H4 (cell line): Measurements from ENCODE around the gene ZNF516. TPM values are rescaled to one million over a fixed set of nuclear protein-coding genes. Genes with fewer than 3 reads are reported as not detected.

ENCODE experiments used
- DNase-seq: peaks from one replicate; pipeline ENCODE4 v3.0.0-alpha.2; 2015; ENCODE audit warnings: low spot score
- total RNA-seq: library from RNA; depleted of rRNA; stranded (reverse); fragments of >200 nt; shearing (Covaris generic); gene quantifications from 2 replicates; pipeline ENCODE4 v1.2.3, GENCODE V29; 2014

The ZNF516 gene
- total RNA-seq, 1 experiment from 2014 or later: 7.0 TPM

- no peak for DNase-seq
Observed at GRCh38 chr18:76343938-76344569, 151.0 kb downstream of the ZNF516 start.

DNA sequence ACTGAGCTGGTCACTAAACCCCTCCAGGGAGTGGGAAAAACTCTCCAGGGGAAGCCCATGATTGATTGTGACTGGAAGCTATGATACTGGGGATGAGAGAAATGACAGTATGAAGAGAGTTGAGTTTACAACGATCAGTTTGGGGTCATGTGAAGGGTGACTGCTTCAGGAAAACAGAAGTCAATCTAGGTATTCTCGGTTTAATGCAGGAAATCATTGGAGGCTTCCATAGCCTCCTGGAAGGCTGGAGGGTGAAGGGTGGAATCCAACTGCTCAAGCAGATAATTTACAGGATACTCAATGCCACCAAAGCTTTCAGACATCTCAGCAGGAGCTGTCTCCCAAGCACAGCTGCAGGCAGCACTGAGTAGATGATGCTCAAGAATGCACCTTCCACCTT, 154.6 kb downstream of the ZNF516 start:
- DNase-seq: no peak

GRCh38 chr18:76339246-76339620, 155.8 kb downstream of the ZNF516 start:
- no peak for DNase-seq

GRCh38 chr18:76338619-76339245, 156.3 kb downstream of the ZNF516 start:
- no peak for DNase-seq

GRCh38 chr18:76338088-76338487, 157.0 kb downstream of the ZNF516 start:
- DNase-seq: no peak

GRCh38 chr18:76335859-76336640, 159.0 kb downstream of the ZNF516 start:
- DNase-seq: no peak

DNA sequence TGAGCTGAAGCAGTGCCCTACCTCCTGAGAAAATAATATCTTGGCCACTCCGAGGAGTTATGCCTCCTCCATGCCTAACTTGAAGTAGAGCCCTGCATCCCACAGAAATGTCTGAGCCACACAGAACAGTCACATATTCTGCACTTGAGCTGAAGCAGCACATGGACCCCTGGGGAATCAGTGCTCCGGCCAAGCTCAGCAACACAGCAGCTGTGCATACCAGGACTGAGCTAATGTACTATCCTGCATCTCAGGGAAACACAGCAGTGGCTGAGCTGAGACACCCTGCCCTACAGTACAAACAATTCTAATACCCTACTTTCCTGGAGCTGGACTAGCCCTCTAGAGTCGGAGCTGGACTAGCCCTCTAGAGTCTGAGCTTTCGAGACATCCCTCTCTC, 166.9 kb downstream of the ZNF516 start:
- no peak for DNase-seq

DNA sequence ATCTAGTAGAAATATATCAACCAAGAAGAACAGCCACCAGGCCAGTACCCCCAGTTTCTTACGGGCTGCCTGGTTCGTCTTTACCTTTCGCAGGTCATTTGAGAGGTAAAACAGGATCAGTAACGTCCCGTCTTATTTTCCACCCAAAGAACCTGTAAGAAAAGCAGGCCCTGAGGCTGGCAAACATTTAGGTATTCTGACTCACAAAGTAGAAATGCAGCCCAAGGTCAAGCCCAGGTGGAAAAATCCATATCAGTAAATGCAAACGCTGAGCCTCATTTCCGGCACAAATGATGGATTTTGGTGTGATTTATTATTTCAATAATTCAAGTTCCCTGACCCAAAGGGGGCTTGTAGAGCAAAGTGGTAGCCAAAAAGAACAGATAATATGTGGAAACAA, 171.2 kb downstream of the ZNF516 start:
- DNase-seq: no peak

- no peak for DNase-seq
Observed at GRCh38 chr18:76322686-76323085, 172.4 kb downstream of the ZNF516 start.

- no peak for DNase-seq
Observed at GRCh38 chr18:76319366-76319765, 175.7 kb downstream of the ZNF516 start.

- DNase-seq: no peak
Observed at GRCh38 chr18:76318607-76319006, 176.4 kb downstream of the ZNF516 start.

GRCh38 chr18:76317136-76317535, 177.9 kb downstream of the ZNF516 start:
- no peak for DNase-seq

DNA sequence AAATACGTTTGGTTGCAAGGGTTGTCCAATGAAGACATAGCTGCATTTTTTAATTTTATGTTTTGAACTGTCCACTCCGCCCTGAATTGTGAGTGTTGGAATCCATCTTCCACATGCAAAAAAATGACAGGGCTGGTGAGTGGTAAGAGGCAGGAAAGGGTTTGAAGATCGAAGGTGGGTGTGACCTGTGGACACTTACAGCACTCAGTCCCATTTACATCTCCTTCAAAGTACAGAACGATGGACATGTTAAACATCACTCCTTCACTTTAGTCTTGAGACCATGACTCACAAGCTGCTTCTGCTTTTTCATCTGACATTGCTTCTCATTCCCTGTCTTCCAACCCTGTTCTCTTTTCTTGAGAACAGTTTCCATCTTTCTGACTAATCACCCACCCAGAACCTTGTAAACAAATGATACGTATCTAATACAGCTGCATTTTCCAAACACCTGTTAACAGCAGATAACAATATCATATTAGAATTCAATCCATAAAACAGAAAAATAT, 179.3 kb downstream of the ZNF516 start:
- DNase-seq: no peak

GRCh38 chr18:76314496-76314895, 180.5 kb downstream of the ZNF516 start:
- no peak for DNase-seq

GRCh38 chr18:76314015-76314414, 181.0 kb downstream of the ZNF516 start:
- DNase-seq: no peak
